Limb (tissue), 2 donors: ENCODE measurements around the gene CFAP221.

Source experiments
- DNase-seq, 2 donors: peaks; one replicate each; pipeline ENCODE4 v3.0.0-alpha.2; 2016; ENCODE audit errors: extremely low spot score in 2 of 2

Gene CFAP221

DNA sequence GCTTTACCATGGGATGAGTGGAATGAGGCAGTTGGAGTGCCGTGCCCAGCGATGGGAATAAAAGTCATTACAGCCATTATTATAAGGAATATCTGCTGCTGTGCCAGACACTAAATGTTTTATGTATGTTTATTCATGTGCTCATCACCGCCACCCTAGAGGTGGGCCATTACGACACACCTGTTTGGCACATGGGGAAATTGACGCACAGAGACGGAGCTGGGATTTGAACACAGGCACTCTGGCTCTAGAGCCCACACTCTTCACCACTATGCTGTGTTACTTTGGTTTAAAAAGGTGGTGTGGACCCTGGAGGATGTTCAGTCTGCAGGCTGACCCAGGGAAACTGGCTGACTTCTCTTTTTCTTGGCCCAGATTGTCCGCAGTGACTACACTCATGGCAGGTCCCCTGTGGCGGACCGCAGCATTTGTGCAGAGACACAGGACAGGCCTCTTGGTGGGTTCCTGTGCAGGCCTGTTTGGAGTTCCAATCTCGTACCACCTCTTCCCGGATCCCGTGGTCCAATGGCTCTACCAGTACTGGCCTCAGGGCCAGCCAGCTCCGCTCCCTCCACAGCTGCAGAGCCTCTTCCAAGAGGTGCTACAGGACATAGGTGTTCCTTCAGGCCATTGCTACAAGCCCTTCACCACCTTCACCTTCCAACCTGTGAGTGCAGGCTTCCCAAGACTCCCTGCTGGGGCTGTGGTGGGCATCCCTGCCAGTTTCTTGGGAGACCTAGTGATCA lies 136.4 kb downstream of the CFAP221 start:
- DNase-seq, result peak in 1 of 2 donors; percentile 21

DNA sequence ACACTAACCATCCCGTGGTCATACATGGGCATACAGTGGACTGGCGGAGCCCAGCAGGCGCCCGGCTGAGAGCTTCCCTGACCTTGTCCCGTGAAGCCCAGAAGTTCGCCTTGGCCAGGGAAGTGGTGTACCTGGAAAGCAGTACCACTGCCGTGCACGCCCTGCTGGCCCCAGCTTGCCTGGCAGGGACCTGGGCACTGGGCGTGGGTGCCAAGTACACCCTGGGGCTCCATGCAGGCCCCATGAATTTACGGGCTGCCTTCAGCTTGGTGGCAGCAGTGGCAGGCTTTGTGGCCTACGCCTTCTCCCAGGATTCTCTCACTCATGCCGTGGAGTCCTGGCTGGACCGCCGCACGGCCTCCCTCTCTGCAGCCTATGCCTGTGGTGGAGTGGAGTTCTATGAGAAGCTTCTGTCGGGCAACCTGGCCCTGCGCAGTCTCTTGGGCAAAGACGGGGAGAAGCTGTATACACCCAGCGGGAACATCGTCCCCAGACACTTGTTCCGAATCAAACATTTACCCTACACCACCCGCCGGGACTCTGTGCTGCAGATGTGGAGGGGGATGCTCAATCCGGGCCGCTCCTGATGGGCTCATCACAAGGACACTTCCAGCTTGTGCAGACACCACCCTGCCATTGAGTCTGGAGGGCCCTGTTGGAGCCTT lies 137.1 kb downstream of the CFAP221 start:
- DNase-seq, result no peak

DNA sequence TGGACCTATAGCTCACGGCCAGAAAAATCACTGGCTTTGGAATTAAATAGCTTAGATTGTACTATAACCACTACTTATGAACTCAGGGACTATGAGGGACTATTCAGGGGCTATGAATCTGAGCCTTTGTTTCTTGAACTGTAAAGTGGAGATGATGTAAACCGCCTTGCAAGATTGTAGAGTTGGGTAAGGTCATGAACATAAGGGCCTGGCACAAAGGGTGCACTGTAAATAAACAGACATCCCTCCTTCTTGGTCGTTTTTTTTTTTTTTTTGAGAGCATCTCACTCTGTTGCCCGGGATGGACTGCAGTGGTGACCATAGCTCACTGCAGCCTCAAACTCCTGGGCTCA lies 137.6 kb downstream of the CFAP221 start:
- DNase-seq, result no peak

DNA sequence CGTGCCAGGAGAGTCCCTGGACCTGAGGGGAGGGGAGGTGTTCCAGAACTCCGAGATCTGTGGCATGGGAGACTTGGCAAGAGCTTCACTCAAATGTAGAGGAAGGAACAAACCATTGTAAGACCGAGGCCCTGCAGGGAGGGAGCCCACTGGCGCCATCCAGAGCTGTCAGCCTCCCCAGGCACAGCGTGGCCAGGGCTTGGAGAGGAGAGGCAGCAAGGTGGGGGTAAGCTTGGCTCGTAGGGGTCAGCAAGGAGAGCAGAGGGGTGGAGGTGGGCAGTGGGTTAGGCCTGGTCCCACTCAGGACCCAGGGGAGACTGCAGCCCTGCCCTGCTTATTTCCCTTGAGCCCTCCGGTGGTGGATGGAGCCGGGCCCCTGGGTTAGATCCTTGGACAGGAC lies 138.3 kb downstream of the CFAP221 start:
- no peak for DNase-seq

DNA sequence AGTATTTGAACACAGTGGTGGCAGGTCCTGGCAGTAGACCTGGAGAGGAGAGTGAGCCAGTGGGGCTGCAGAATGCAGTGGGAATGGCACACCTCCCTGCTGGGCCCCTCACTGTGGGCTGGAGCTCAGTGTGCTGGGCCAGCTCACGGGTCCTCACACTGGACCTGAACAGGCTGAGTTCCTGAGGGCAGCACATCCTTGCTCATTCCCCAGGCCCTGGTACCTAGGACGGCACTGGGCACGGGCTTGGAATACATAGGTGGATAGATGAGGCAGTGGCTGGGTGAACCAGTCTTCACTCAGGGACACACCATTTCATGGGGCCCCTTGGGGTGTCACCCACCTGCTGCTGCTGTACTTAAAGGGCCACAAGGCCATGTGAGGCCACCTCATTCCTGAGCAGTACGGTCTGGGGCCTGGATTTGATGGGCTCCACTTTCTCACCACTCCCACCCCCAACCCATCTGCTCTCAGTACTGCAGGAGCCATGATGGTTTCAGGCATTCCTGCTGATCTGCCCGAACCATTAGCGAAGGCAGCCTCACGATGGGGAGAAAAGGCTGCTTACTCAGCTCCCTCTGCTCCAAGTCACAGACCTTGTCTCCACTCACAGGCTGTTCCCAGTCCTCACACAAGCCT lies 138.9 kb downstream of the CFAP221 start:
- DNase-seq, result no peak

DNA sequence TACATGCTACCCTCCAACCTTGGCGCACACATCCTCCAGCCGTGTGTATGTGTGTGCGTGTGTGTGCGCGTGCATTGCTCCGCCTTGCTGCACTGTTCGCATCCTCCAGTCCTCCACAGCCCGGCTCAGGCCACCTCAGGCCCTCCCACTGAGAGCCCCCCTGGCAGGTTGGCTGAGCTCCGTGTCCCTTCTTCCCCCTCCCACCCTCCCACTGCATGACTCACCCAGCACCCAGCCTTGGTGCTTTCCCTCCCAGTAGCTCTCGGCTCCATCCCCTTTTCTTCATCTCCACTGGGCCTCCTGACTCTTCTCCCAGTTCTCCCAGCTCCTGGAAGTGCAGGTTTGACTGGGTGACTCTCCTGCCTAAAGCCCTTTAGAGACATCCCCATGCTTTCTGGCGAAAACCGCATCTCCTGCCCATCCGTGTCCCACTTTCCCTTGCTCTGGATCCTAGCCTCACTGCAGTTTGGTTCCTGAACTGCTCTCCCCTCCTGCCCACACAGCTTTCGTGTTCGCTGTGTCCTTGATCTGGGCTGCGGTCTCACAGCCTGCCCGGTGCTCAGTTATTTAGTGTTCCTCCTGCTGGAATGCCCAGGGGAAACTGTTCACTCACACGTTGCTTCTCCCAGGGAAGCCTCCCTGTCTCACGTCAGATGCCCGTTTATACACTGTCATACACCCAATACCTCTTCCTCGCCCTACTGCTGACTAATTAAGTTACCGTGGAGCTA lies 139.6 kb downstream of the CFAP221 start:
- peak in 1 of 2 donors; percentile 36 for DNase-seq

DNA sequence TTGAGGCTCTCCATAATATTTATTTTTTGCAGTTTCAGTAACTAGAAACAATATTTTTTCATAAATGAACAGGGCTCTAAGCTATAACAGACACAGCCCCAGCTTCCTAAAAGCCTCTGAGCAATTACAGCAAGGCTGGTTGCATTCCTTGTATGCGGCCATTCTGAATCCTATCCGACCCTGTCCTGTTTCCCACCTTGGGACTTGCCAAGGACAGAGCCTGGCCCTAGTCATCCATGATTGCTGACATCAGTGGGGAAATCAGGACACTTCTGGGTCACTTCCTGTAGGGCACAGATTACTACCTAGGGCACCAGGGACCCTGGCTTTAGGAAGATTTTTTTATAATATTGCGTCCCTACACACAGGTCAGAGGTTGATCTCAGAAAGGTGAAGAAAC lies 140.3 kb downstream of the CFAP221 start:
- no peak for DNase-seq

DNA sequence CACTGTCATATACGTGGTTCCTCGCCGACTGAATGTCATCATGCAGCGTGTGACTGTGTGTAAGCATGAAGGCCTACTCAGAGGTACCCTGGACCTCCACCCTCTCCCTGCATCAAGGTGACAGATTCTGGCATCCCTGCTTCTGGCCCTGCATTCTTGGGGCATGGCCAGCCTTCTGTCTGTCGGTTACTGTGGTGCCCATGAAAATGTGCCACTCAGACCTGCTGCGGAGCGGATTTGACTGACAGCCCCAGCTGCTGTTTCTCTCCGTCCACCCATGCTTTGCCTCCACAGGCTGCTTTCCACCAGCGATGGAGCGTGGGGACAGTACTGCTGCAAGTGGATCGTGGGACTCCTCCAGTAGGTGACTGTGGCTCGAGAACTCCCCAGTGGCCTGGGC lies 144.4 kb downstream of the CFAP221 start:
- no peak for DNase-seq

DNA sequence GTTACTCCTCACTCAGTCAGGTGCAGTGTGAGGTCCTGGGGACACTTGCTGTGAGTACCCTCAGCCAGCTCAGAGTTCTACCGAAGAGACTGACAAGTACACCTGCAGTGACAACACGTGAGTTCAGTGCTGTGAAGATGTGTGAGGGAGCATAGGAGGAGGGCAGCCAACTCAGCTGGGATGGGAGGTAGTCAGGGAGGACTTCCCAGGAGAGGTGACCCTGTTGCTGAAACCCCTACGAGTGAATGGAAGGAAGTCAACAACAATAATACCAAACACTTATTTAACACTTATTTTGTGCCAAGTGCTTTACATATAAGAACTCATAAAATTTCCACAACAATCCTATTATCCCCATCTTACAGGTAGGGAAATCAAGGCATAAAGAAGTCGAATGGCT lies 145.0 kb downstream of the CFAP221 start:
- no peak for DNase-seq

DNA sequence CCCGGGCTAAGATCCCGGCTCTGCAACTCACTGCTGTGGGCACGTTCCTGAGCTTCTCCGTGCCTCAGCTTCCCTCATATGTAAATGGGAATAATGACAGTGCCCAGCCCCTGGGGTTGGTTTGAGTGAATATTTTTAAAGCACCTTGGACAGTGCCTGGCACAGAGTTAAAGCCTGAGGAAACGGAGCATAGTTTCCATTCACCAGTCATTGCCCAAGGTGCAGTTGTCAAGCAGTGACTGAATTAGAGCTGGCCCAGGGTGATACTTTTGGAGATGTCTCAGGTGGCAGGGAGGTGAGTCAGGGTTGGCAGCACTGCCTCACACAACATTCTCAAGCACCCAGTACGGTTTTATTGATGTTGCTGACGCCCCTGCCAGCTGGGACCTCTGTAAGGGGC lies 146.9 kb downstream of the CFAP221 start:
- no peak for DNase-seq

DNA sequence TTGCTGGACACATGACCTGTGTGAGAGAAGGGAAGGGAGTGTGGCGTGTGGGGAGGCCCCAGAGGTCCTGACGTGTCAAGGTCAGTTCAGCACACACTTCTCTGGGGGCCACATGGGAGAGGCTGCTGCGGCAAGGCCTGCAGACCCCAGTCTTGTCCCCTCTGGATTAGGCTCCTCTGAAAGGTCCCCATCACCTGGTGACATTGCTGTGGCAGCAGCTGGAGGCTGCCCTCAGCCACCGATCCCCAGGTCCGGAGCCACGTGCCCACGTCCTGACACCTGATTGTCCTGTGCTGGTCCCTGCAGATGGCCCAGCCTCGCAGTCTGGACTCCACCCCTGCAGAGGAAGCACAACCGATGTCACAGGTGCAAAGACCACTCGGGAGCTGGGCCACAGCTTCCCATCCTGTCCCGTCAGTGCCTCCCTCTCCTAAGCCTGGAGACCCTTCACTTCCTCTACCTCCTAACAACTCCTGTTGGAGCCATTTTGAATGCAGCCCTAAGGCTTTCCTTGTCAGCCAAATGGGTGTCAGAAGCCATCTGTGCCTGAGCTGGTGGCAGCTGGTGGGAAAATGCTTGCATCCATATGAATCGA lies 147.5 kb downstream of the CFAP221 start:
- DNase-seq, result peak in 1 of 2 donors; percentile 22

DNA sequence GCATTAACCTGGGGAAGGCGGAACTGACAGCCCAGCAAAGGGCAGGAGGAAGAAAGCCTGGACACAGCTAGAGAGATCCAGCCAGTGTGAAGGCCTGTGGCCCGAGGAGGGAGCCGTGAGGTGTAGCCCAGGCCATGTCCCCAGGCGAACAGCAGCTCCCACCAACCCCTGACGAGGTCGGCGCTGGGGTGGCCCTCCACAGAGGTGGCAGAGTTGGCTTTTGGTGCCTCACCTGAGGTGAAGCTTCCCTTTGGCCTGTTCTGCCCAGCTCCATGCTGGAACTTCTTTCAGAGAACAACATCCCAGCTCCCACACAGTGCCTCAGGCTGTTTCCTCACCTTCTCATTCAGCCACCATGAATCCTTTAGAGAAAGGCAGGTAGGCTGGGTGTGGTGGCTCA lies 148.1 kb downstream of the CFAP221 start:
- no peak for DNase-seq

DNA sequence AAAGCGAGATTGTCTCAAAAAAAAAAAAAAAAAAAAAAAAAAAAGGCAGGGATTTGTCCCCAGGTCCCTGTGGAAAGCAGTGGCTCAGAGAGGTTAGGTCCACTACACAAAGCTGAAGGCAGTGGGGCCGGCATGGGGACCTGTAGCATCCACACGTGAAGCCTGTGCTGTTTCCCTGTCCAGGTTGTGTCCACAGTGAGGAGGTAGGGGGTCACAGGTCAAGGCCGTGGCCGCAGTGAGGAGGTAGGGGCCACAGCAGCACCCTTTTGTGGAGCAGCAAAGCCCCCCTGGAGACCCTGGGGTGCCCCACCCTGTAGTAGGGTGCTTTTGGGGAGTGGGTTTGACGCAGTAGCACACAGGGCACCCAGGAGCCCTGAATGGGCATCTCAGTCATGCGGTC lies 148.7 kb downstream of the CFAP221 start:
- no peak for DNase-seq

DNA sequence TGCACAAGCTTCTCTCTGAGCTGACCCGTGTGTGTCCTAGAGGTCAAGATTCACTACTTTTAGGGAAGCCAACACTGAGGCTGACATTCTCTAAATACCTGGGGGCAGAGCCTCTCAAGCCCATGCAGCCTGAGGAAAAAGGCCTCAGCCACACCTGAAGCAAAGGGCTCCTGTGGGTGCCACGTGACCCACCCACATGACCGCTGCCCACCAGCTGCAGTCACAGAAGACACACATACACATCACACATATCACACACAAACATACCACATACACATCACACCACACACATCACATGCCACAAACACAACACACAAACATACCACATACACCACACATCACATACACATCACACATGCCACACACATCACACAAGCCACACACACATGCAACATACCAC lies 149.3 kb downstream of the CFAP221 start:
- no peak for DNase-seq

DNA sequence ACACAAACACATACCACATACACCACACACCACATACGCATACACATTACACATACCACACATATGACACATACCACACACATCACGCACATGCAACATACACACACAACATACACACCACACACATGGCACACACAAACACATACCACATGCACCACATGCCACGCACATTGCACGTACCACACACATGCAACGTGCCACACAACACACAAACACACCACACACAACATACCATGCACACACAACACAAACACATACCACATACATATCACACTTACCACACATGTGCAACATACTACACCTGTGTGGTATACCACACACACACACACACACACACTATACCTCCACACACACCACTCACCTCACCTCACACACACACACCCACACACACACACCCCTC lies 149.7 kb downstream of the CFAP221 start:
- no peak for DNase-seq

DNA sequence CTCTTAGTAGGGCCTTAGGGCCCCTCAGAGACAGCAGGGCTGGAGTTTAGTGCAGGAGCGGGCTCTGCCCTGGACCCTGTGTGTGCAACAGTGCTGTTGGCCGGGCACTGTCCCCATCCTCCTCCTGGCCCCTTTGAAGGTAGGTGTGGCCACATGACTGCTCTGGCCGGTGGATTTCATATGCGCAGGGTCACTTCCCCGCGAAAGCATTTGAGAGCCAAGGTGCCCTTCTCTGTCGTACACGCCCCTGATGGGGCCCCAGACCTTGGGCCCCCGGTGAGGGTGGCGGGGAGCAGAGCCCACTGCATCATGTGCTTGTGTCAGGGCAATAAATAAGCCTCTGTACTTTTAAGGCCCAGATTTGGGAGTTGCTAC lies 150.2 kb downstream of the CFAP221 start:
- DNase-seq, result no peak

DNA sequence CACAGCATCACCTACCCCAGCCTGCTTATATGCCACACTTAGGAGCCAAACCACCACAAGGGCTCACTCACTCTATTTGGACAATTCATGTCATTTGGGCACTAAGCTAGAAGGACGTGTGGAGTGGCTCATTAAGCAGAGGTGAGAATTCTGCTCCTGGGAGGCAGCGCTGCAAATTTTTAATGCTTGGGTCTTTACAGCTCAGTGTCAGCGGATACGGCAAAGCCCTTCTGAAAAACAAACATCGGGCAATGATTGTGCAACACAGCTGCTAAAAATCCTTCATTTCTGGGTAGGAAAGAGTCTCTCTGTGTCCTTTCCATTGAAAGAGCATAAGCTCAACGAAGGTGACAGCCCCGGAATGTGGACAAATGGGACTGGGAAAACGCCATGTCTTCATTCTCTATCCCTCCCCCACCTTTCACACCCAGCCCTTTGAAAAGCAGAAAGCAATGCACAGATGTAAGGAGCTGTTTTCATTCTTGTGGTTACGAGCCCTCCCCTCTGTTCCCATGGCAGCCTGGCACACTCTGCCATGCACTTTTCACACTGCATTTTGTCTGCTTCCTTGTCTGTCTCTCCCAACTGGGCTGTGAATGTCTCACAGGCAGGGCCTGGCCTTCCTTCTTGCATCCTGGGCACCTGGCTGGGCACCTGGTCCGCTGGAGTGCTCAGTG lies 150.7 kb downstream of the CFAP221 start:
- DNase-seq, result peak; percentile 24 to 62

DNA sequence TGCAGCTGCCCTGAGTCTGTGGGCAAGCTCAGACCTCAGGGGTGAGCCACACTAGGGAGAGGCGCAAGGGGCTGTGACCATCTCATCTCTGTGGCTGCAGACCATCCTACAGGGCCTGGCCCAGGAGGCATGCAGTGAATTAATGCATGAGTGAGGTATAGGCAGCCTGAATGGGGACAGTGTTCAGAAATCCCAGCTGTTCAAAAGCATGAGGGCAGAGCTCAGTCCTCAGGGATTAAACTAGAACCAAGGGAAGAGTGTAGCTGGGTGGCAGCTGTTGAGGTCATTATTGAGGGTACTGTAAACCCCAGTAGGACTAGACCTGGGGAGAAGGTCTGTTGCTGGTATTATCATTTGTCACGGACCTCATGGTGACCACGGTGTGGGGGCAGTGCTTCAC lies 151.8 kb downstream of the CFAP221 start:
- peak in 1 of 2 donors; percentile 21 for DNase-seq

DNA sequence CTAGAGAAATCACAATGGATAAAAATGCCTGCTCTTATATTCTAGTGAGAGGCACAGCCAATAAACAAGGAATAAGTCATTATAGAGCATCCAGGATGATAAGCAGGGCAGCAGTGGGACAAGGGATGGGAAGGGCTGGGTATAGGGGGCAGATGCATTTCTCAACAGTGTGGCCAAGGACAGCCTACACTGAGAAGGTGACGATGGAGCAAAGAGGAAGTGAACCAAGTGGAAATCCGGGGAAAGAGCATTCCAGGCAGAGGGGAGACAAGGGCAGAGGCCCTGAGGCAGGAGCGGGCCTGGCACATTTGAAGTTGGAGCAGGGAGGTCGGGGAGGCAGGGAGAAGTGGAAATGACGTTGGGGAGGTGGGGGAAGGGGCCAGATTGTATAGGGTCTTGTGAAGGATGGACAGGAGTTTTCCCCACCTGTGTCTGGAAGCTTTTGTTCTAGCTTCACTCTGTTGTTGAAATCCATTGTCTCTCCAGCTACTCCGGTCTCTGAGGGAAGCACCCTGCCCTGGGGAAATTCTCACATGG lies 152.3 kb downstream of the CFAP221 start:
- no peak for DNase-seq

DNA sequence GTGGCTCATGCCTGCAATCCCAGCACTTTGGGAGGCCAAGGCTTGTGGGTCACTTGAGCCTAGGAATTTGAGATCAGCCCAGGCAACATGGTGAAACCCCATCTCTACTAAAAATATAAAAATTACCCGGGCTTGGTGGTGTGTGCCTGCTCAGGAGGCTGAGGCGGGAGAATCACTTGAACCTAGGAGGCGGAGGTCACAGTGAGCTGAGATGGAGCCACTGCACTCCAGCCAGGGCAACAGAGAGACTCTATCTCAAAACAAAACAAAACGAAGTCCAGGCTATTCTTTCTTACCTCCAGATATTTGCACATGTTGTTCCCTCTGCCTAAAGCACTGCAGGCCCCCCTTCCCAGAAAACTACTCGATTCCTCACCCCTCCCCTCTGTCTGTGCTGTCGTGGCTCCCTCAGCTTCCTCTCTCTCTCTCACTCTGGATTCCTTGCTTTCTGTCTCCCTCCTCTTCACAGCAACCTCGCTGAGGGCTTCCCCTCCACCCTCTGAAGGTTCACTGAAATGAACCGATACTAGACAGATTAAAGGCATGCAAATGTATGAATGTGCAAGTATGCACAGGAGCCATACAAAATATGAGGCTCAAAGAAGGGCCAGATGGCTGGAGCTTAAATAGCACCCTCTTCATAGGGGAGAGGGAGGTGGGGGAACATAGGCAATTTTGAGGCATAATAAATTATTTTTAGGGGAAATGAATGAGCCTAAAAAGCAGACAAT lies 153.2 kb downstream of the CFAP221 start:
- DNase-seq, result no peak
